ENCODE measurements around the gene ACTA1. TPM values are rescaled to one million over a fixed set of nuclear protein-coding genes. Genes with fewer than 3 reads are reported as not detected.

ACTA1 gene
- total and polyA plus RNA-seq, 2 of the 13 experiments (the other 11 are each of a cell fraction or from before 2014, with no cell fraction given), result 1.4 to 5.2 TPM

DNA sequence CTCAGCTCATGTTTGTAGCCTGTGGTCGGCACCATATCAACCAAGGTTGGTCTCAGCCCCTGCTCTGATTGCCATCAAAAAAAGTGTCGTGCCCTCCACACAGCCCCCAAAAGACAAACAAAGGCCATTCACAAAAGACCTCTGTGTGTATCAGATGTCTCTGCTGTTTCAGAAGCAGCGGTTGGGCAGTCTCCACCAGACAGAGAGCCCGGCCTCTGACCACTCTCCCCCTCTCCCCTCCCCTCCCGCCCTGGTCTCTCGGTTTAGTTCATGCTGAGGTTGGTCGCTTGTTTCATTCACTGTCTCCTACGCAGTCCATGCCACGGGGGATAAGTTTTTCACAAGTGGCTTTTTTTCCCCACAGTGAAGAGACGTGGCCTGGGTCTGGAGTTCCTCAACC is 27.1 kb downstream of the ACTA1 start:
- H3K27ac ChIP-seq (ENCODE audit: extremely low read length, insufficient read depth, low read length), result no peak overlapping the region
- no peak overlapping the region for H3K9ac ChIP-seq (ENCODE audit: insufficient read depth, low read depth, low read length)
- H3K4me1 ChIP-seq (ENCODE audit: insufficient read depth, low read length), result peaks cover 83% of the 10 kb centered on the region
- H3K27me3 ChIP-seq (ENCODE audit: control insufficient read depth in 1 of 2, insufficient read depth in 2 of 2, low read length in 2 of 2), result peaks cover 0 to 4% of the 10 kb centered on the region in 2 experiments; a peak in 1 of 5 replicates
- DNase-seq (ENCODE audit: low spot score) (peak; percentile 89), ATAC-seq (peak; percentile 72), FAIRE-seq (peak; percentile 81)
- CTCF ChIA-PET (ENCODE audit: low intra/inter-chr PET ratio, low total read pairs), result no interaction called here
- in situ Hi-C loops (cut with HindIII; ENCODE audit: extremely low pct_ligation_motif_present, low pct_unique_long_range_greater_than_20kb) (no loop called here), intact Hi-C loops (cut with micrococcal nuclease; ENCODE audit: unreplicated experiment) (loop anchor here (5.0 kb wide), 1 partner anchor 64 kb away; the partner anchor contains the start of gene CCSAP)
- no peaks in the 10 kb centered on the region for H4K20me1 ChIP-seq (ENCODE audit: insufficient read depth, low read length)
- BruUV-seq (replicated peaks), result no TSS peak
- H2AFZ ChIP-seq (ENCODE audit: low read length), result no peak overlapping the region
- H3K79me2 ChIP-seq (ENCODE audit: insufficient read depth, low read length), result no peaks in the 10 kb centered on the region
- POLR2A ChIA-PET, result no interaction called here
- no peaks in the 10 kb centered on the region for H3K36me3 ChIP-seq (replicated peaks in 1 of 2; ENCODE audit: control insufficient read depth in 1 of 2, insufficient read depth in 2 of 2, low read length in 2 of 2)
- WGBS (ENCODE audit: low lambda C conversion rate), result 0% methylated on average over 8 of the region's 10 CpGs
- peak overlapping the region; percentile 88 for H3K4me2 ChIP-seq (ENCODE audit: low read depth, low read length)
- H3K9me3 ChIP-seq (ENCODE audit: low read length), result no peaks in the 10 kb centered on the region
- H3K4me3 ChIP-seq (replicated peaks in 1 of 3; ENCODE audit: insufficient read depth in 1 of 3, low read depth in 2 of 3, low read length in 3 of 3), result peak overlapping the region; percentile 49 to 66 (median 51); a peak in 5 of 6 replicates
- TF ChIP-seq LBX2 (CRISPR knock-in tag; IDR thresholded peaks at IDR 0.05; ENCODE audit: borderline replicate concordance), result no peak
- no peak for TF ChIP-seq ZNF589 (CRISPR knock-in tag; conservative IDR thresholded peaks at IDR 0.05)
- no peak for TF ChIP-seq ZNF143 (CRISPR knock-in tag; IDR thresholded peaks at IDR 0.05)
- no peak for TF ChIP-seq ZNF674 (CRISPR knock-in tag; IDR thresholded peaks at IDR 0.05; ENCODE audit: low read depth)
- TF ChIP-seq, protein P1, sequence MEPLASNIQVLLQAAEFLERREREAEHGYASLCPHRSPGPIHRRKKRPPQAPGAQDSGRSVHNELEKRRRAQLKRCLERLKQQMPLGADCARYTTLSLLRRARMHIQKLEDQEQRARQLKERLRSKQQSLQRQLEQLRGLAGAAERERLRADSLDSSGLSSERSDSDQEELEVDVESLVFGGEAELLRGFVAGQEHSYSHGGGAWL (CRISPR knock-in tag; IDR thresholded peaks at IDR 0.05), result no peak
- TF ChIP-seq, protein P2, sequence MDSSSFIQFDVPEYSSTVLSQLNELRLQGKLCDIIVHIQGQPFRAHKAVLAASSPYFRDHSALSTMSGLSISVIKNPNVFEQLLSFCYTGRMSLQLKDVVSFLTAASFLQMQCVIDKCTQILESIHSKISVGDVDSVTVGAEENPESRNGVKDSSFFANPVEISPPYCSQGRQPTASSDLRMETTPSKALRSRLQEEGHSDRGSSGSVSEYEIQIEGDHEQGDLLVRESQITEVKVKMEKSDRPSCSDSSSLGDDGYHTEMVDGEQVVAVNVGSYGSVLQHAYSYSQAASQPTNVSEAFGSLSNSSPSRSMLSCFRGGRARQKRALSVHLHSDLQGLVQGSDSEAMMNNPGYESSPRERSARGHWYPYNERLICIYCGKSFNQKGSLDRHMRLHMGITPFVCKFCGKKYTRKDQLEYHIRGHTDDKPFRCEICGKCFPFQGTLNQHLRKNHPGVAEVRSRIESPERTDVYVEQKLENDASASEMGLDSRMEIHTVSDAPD (CRISPR knock-in tag; IDR thresholded peaks at IDR 0.05), result no peak
- TF ChIP-seq ZNF274 (CRISPR knock-in tag; IDR thresholded peaks at IDR 0.05), result no peak
- no peak for TF ChIP-seq ATF3 (CRISPR knock-in tag; IDR thresholded peaks at IDR 0.05)
- TF ChIP-seq NCOA1 (CRISPR knock-in tag; IDR thresholded peaks at IDR 0.05), result no peak
- no peak for TF ChIP-seq ZSCAN9 (CRISPR knock-in tag; IDR thresholded peaks at IDR 0.05; ENCODE audit: borderline replicate concordance)
- TF ChIP-seq CCAR2 (optimal IDR thresholded peaks at IDR 0.05; ENCODE audit: low read depth, low read length), result no peak
- TF ChIP-seq HMG20B (CRISPR knock-in tag; conservative IDR thresholded peaks at IDR 0.05), result 0 out of 2 replicates have a peak, but pooled peaks have one; percentile 42
- peak; percentile 39; the same call in 1 of the 2 replicates for TF ChIP-seq GFI1 (CRISPR knock-in tag; IDR thresholded peaks at IDR 0.05; ENCODE audit: borderline replicate concordance)
- TF ChIP-seq ZNF580 (CRISPR knock-in tag; IDR thresholded peaks at IDR 0.05; ENCODE audit: borderline replicate concordance, low read depth), result no peak
- no peak for TF ChIP-seq SPEN (CRISPR knock-in tag; IDR thresholded peaks at IDR 0.05; ENCODE audit: low read depth)
- TF ChIP-seq ZKSCAN1 (IDR thresholded peaks at IDR 0.05; ENCODE audit: low read length), result no peak
- 0 out of 2 replicates have a peak, but pooled peaks have one; percentile 53 for TF ChIP-seq ZBTB7B (CRISPR knock-in tag; IDR thresholded peaks at IDR 0.05)
- TF ChIP-seq RARA (CRISPR knock-in tag; IDR thresholded peaks at IDR 0.05), result peak; percentile 20; the same call in 1 of the 2 replicates
- TF ChIP-seq ZNF691 (CRISPR knock-in tag; IDR thresholded peaks at IDR 0.05; ENCODE audit: borderline replicate concordance, low read depth), result no peak
- TF ChIP-seq ZNF576 (CRISPR knock-in tag; IDR thresholded peaks at IDR 0.05), result no peak
- TF ChIP-seq CHD4 (IDR thresholded peaks at IDR 0.05; ENCODE audit: borderline replicate concordance, low read length), result no peak
